Globus pallidus (tissue), 1 donor: ENCODE measurements around the gene TTLL12.

ENCODE experiments used
- DNase-seq: peaks from one replicate; pipeline ENCODE4 v3.0.0-alpha.2; 2015; ENCODE audit warnings: low spot score

Gene TTLL12

GRCh38 chr22:43199541-43199940 is 12.6 kb upstream of the TTLL12 start:
- no peak for DNase-seq

GRCh38 chr22:43198936-43199335 is 12.0 kb upstream of the TTLL12 start:
- no peak for DNase-seq

- no peak for DNase-seq
These were observed 11.2 kb upstream of the TTLL12 start for GRCh38 chr22:43198126-43198525.

GRCh38 chr22:43197271-43197941 is 10.5 kb upstream of the TTLL12 start:
- DNase-seq = no peak

- no peak for DNase-seq
These were observed 4.9 kb upstream of the TTLL12 start for GRCh38 chr22:43191831-43192230.

- DNase-seq = no peak
These were observed 2.1 kb upstream of the TTLL12 start for GRCh38 chr22:43188829-43189545.

GRCh38 chr22:43187171-43188099 is 501 bp upstream of the TTLL12 start:
- DNase-seq = peak; percentile 92

GRCh38 chr22:43185860-43186261 is 1.1 kb downstream of the TTLL12 start:
- peak; percentile 7 for DNase-seq

- no peak for DNase-seq
These were observed 3.2 kb downstream of the TTLL12 start for GRCh38 chr22:43183496-43184277.

- DNase-seq = no peak
These were observed 4.2 kb downstream of the TTLL12 start for GRCh38 chr22:43182726-43183125.

- DNase-seq = no peak
These were observed 4.8 kb downstream of the TTLL12 start for GRCh38 chr22:43182118-43182517.

- no peak for DNase-seq
These were observed 5.4 kb downstream of the TTLL12 start for GRCh38 chr22:43181321-43182076.

- DNase-seq = no peak
These were observed 6.3 kb downstream of the TTLL12 start for GRCh38 chr22:43180670-43181069.

GRCh38 chr22:43179911-43180195 is 7.1 kb downstream of the TTLL12 start:
- no peak for DNase-seq

- no peak for DNase-seq
These were observed 7.6 kb downstream of the TTLL12 start for GRCh38 chr22:43179146-43179910.

GRCh38 chr22:43177479-43177878 is 9.5 kb downstream of the TTLL12 start:
- DNase-seq = no peak

- DNase-seq = no peak
These were observed 10.8 kb downstream of the TTLL12 start for GRCh38 chr22:43176090-43176489.

- no peak for DNase-seq
These were observed 11.9 kb downstream of the TTLL12 start for GRCh38 chr22:43174941-43175531.

- DNase-seq = no peak
These were observed 12.8 kb downstream of the TTLL12 start for GRCh38 chr22:43173976-43174720.
